GM12878 (cell line): ENCODE data around the gene ITM2A.

Experiments used
- ASH2L ChIP-seq: fragments of 300-600, 200-600 bp; sonication (generic); IDR thresholded peaks from 2 replicates; pipeline ENCODE4 v1.6.1; 2017; ENCODE audit warnings: low read depth, mild to moderate bottlenecking, borderline replicate concordance
- ATF2 ChIP-seq: IDR thresholded peaks from 2 replicates; pipeline ENCODE4 v1.6.1; 2012; ENCODE audit warnings: low read length, inconsistent platforms
- BHLHE40 ChIP-seq, 2 experiments: fragments of 450-650 bp in 1 of 2; IDR thresholded peaks; 2 replicates each; pipeline ENCODE4 v1.6.1; 2011 to 2017; ENCODE audit warnings: low read depth in 2 of 2, borderline replicate concordance in 1 of 2, improper control_type of control experiment in 1 of 2, low read length in 1 of 2, mild to moderate bottlenecking in 1 of 2
- POLR2AphosphoS5 ChIP-seq: IDR thresholded peaks from 2 replicates; pipeline ENCODE4 v1.6.1; 2011; ENCODE audit warnings: mild to moderate bottlenecking, low read length, inconsistent platforms
- SMC3 ChIP-seq: IDR thresholded peaks from 2 replicates; pipeline ENCODE4 v1.6.1; 2011; ENCODE audit warnings: low read length, improper control_type of control experiment, borderline replicate concordance
- TF ChIP-seq, protein P1 (sequence below): IDR thresholded peaks from 2 replicates; pipeline ENCODE4 v1.6.1; 2011; ENCODE audit warnings: low read depth, low read length, improper control_type of control experiment, borderline replicate concordance

DNA sequence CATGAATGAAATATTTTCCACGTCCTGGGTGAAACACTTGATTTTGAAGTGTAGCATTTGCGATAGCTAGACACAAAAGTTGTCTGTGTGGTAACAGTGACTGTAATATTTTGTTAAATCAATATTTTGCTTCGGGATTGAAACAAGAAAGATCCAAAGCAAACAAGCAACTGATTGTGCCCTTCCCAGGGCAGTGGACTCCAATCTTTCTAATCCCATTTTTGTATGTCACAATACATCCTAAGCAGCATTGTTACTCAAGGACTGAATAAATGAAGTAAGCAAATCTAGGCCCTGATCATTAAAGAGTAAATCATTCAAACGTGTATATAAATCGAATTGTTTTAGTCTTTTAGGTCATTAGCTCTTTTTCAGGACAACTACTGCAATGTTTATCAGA, 2.8 kb downstream of the ITM2A start:
- no peak for TF ChIP-seq POLR2AphosphoS5
- TF ChIP-seq SMC3 = no peak
- TF ChIP-seq ASH2L = no peak
- TF ChIP-seq ATF2 = no peak
- TF ChIP-seq, protein P1, sequence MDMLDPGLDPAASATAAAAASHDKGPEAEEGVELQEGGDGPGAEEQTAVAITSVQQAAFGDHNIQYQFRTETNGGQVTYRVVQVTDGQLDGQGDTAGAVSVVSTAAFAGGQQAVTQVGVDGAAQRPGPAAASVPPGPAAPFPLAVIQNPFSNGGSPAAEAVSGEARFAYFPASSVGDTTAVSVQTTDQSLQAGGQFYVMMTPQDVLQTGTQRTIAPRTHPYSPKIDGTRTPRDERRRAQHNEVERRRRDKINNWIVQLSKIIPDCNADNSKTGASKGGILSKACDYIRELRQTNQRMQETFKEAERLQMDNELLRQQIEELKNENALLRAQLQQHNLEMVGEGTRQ = no peak
- no peak for TF ChIP-seq BHLHE40 (IDR thresholded peaks at IDR 0.05; ENCODE audit: borderline replicate concordance in 1 of 2, low read depth in 2 of 2, low read length in 1 of 2)
